ENCODE results near the gene RPS6KA2.

RPS6KA2 gene

DNA sequence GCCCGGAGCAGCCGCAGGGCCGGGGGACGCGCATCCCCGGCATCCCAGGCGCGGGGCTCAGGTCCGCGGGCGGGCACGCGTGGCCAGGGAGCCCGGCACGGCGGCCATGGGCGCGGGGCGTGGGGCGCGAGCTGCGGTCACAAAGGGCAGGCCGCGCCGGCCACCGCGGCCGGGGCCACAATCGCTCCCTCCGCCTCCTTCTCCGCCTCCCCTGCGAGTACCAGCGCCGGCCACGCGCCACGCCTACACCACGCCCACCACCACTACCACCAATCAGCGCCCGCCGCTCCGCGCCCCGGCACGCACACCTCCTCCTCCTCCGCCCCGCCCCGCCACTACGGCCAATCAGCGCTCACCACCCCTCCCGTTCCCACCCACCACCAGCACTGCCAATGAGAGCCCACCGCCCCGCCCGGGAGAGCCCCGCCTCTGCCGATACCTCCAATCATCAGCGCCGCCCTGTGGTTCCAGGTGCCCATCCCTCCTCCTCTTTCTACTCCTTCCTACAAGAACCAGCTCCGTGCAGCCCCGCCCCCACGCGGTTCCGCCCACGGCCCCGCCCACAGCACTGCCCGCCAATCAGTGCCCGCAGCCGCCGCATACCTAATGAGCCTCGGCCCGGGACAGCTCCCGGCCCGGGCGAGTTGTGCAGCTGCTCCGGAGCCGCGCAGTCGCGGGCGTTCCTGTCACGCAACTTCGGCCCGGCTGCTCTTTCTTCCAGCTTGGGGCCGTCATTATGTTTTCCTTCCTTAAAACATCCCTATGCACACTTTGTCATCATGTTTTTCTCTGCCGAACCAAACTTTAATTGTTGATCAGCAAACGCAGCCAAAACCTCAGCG, at the start of gene RPS6KA2:
Gene RPS6KA2 (minus strand): TSS at position 219 of the 842 bp plus-strand sequence. CDS start 232 bp downstream, outside the sequence.
- peak; percentile 96 for DNase-seq

DNA sequence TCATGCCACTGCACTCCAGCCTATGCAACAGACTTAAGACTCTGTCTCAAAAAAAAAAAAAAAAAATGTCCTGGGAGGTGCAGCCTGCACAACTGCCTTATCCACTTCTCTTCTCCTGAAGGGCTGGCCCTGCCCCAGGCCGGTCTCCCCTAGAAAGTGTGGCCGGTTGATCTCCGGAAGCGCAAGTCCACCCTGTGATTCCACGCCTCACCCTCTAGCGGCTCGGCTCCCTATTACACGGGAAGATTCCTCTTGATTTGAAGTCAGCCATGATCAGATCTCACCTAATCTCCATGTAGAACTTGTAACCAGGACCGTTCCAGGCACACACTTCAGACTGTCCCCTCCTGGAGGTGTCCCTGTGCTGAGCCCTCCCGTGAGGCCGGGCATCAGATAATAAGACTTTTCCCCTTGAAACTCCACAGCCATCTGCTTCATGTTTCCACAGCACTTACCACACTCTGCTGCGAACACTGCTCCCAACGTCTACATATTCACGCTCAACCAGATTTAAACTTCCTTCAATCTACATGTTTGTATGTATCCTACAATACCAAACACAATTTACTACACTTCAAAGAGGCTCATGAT, 49.3 kb upstream of the RPS6KA2 start:
- DNase-seq, result no peak

DNA sequence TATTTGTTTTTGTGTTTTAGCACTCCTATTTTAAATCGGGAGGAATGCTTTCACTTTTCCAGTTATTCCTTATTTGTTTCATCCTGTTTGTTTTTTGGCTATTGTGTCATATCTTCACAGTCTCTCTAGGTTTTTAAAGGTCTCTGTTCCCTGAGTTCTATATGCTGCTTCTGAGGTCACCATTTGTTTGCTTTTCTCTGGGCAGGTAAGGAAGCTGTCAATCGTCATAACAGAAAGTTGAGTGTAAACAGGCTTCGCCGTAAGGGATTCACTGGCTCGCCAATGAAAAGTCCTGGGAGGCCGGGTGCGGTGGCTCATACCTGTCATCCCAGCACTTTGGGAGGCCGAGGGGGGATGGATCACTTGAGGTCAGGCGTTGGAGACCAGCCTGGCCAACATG, 48.7 kb upstream of the RPS6KA2 start:
- DNase-seq, result no peak

DNA sequence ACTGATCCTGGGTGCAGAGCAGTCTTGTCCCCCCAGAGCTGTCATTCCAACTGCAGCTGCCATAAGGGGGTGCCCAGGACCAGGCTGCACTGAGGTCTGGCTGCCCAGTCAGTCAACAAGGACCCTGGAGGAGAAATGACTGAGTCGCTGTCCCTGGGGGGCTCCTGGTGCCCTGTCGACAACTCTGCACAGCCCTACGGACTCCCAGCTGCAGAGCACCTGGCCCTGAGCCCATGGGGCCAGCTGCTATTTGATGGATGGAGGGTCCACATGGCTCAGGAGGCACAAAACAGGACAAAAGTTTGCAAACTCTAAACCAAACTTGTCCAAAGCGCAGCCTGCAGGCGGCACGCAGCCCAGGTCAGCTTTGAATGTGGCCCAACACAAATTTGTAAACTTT, 46.3 kb upstream of the RPS6KA2 start:
- no peak for DNase-seq

DNA sequence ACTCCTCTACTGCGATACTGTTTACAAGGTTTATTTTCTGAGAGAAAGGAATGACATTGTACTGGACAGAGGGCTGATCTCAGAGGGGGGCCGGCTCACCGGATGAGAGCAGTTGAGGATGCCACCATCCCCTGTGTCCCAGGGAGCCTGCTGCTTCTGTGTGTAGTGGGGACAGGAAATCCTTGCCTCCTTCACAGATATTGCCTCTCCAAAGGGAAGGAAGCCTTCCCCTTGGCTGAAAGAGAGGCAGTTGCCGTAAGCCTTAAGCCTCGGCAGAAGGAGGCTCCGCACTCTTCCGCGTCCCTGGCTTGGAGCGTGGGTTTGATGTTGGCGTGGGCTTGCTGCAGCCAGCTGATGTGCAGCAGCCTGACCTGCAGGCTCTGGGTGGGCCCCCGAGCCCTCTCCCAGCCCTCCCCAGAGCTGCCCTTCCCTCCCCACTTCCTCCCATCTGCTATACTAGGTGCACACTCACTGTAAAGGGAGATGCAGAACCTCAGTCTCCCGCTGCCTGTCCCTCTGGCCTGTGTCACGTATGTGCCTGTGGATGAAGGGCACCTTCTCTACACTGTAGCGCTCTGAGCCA, 45.7 kb upstream of the RPS6KA2 start:
- DNase-seq, result no peak

DNA sequence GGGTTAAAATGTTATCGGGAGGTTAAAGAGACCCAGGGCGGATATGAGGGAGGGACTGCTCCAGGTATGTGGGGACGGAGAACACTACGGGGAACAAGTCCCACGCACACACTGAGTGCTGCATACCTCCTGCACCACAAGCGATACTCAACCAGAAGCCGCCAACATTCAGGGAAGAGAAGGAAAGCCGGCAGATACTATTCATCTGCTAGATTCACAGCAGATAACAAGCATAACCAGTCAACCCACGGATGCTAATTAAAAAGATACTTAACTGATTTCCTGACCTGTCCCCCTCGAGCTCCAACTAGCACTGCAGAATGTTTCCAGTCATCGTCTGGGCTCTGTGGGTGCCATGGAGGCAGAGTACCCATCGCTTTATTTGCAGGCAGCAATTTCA, 45.1 kb upstream of the RPS6KA2 start:
- DNase-seq, result no peak

DNA sequence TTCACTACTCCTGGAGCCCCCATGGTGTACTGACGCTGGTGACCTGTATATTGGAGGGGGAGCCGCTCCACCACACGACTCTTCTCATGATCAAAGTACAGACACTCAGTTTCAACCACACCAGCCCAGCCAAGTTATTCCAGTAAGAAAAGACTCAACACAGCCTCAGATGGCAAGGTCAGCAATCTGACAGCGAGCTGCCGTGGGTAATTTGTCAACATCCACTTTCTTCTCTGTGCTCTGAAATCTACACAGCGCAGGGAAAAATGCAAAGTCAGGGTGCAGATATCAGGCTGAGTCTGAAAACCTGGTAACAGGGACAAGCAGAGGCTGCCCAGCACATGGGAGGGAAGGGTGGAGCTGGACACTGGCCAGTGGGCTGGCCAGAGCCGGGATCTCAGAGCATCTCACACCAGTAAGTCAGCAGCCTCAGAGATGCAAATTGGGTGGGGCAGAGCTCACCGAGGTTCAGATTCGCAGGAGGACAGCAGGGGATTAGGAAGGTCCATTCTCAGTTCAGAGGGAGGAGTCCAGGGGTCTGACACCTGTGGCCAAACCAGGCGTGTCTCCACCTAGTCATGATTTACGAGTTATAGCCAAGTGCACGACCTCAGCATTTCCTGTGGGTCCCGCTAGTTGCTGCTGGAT, 44.5 kb upstream of the RPS6KA2 start:
- no peak for DNase-seq

DNA sequence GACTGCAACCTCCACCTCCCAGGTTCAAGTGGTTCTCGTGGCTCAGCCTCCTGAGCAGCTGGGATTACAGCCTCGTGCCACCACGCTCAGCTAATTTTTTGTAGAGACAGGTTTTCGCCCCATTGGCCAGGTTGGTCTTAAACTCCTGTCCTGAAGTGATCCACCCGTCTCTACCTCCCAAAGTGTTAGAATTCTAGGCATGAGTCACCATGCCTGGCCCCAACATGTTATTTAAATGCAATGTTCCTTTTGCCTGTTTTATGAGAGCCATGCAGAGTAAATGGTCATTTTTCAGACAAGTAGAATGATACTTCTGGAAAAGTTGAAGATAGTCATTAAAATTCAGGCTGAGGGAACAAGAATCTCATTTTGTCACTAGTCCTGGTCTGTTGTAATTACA, 43.8 kb upstream of the RPS6KA2 start:
- DNase-seq, result no peak

DNA sequence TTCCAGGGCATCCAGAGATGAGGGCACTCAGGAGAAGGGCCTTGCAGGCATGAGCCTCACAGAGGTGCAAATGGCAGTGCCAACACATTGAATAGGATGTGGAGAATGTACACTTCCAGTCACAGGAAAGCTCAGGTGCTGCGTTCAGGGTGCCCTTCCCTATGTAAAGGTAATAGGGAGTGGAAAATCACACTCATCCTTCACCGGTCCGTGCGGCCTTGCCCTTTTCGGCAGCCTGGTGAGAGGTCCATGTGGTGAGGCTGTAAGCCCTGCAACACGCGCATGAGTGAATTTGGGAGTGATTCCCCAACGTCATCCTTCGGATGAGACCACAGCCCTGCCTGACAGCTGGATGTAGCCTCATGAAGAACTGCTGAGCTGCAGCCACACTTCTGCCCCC, 43.0 kb upstream of the RPS6KA2 start:
- no peak for DNase-seq

DNA sequence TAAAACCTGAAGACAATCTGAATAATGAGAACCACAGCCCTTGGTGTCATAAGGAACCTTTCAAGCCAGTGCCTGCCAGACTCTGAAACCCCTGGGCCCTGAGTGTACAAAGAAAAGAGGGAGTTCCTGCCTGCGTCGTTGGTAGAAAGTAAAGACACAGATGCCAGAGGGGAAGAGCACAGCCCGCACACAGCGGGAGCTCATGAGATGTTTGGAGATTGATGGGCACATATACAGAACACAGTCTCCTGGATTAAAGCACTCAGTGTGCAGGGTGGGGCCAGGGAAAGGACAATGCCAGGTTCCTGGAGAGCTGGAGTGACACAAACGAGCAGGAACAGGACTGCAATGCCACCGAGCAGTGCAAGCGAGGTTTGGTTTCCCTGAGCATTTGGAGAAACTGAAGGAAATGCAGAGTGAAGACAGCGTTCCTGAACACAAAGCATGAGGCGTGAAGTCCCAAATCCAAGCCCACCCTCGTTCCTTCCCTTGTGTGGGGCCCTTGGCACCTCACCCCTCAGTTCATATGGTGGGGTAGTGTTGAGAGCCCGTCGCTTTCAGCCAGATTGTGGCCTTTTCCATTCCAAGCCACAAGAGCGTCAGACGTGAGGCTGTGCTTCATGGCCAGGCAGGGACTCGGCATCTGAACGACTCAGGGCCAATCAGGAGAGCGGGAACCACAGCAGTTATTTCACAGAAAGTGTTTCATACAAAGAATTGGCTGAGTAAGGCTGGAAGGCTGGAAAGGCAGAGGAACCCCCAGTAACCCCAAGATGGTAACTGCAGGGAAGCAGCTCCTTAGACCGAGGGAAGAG, 41.0 kb upstream of the RPS6KA2 start:
- DNase-seq, result no peak

DNA sequence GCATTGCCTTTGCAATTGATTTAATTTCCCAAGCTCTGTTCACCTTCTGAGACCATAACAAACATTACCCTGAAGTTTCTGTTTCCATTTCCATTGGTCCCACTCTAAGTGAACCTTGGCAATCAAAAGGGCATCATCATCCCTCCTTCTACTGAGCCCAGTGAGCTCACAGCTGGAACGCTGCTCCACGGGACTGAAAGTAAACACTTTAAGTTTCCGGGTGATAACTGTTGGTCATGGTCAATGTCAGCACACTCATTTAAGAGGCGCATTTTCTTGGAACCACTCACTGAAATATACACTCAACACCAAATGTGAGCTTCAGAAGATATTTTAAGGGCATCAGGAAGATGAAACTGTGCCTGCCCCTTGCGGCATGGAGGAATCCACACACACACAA, 37.1 kb upstream of the RPS6KA2 start:
- DNase-seq, result no peak

DNA sequence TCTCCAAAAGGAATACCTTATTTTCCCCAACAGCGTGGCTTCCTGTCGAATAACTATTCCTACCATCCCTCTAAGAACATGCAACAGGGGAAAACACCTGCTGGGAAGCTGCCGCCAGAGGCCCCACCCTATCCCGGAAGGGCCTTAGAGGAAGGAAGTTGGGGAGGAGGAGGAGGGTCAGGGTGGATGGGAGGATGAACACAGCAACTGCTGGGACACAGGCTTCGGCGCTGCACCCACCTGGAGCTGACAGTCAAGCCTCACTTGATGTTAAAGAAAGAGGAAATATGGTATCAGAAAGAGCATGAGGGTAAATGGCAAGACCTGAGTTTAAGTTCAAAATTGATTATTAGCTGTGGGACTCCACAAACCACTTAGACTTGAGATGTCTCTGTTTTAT, 36.5 kb upstream of the RPS6KA2 start:
- DNase-seq, result no peak

DNA sequence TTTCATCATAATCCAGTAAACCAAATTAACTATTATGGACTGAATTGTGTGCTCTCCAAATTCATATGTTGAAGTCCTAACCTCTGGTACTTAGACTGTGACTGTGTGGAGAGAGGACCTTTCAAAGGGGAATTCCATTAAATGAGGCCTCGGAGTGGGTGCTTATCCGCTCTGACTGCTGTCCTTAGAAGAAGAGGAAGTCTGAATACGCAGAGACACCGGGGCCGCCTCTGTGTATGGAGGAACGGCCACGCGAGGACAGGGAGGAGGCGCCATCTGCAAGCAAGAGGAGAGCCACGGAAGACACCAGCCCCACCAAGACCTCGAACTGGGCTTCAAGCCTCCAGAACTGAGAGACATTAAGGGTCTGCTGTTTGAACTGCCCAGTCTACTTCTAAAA, 35.6 kb upstream of the RPS6KA2 start:
- no peak for DNase-seq

DNA sequence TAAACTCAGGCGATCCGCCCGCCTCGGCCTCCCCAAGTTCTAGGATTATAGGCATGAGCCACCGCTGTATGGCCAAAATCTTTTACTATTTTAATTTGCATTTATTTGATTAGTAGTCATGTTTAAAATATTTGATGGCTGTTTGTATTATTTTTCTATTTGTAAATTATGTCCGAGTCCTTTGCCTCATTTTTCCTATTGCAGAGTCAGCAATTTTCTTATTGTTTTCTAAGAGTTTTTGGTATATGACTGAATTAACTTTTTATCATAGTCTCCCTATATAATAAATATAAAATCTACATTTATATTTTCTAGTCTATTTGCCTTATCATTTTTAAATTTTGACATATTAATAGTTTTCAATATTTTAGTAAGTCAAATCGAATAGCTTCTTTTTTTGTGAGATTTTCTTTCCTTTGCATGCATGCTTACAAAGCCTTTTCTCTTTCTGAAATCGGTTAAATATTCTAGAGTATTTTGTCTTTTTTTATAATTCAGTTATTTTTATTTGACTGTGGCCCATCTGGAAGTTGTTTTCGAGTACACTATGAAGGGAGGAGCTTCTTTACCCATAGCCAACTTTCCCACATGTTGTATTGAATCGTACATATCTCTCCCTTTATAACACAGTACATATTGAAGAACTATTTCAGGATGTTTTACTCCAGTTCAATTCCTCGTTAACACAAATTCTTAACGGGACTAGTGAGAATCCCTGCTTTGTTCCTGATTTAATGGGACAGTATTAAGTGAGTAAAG, 34.5 kb upstream of the RPS6KA2 start:
- DNase-seq, result no peak

DNA sequence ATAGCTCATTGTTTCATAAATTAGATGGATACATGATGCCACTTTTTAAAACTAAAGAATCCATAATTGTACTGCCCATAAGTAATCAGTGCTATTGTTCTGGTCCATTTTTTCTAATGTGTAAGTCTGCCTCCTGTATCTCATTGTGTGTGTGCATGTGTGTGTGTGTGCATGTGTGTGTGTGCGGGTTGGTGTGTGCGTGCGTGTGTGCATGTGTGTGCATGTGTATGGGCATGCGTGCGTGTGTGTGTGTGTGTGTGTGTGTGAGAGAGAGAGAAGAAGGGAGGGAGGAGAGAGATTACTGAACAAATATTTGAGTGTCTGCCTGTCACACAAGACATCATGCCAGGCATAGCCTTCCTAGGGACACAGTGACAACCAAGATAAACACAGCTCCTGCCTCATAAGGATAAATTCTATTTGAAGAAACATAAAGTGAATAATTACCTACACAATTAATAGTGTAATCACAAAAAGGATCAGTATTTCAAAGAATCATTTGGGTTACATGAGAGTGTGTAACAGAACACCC, 33.2 kb upstream of the RPS6KA2 start:
- no peak for DNase-seq

DNA sequence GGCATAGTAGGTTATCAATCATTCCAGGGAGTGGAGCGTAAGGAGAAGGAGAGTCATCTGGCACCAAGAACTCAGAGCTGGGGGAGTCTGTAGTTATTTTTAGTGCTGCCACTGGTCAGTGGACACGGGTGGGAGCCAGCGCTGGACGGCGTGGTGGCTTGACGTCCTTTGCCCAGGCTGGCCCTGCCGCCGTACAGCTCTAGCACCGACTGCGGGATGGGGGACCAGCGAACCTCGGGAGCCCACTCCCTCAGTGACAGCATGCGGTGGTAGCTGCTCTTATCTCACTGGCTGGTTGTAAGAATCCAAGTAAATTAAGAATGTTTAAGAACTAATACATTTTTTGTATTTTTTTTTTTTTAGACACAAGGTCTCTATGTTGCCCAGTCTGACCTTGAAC, 32.5 kb upstream of the RPS6KA2 start:
- DNase-seq, result no peak

DNA sequence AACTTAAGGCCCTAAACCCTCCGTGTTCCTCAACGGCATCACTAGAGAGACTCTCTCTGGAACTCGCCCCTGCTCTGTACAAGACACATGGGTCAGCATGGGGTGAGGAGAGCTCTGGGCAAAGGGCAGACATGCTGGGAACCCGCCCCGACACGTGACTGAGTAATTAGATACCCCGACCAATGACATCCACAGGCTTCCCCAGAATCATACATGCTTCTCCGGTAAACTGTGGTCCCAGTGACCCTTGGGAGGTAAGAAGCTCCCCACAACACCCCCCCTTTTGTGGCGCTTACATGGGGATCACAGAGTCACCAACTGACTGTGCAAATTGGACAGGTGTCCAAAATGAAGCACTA, 31.7 kb upstream of the RPS6KA2 start:
- no peak for DNase-seq

DNA sequence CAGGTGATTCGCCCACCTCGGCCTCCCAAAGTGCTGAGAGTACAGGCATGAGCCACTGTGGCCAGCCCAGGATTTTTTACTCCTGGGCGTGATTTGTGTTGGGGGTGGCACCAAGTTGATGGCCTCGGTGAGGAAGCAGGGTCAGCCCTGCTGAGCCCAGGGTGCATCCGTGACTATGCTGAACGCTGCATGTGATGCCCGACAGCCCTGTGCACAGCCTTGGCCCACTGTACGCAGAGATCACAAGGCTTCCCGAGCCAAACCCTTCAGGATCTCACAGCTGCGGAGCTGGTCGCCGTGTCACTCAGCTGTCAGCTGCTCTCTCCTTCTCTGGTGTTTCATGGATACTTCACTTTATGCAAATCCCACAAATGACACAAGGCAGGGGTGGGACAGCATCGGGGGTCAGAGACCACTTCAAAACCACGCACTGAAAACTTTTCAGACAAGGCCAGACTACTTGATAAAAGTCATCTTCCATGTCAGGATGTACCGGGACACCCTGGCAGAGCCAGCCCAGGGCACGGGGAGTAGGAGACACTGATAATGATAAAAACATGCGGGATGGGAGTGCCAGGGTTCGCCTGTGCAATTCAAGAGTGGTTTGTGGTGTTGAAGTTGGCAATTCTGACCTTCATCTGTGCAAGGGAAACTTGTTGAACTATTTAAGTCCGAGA, 31.2 kb upstream of the RPS6KA2 start:
- DNase-seq, result no peak

DNA sequence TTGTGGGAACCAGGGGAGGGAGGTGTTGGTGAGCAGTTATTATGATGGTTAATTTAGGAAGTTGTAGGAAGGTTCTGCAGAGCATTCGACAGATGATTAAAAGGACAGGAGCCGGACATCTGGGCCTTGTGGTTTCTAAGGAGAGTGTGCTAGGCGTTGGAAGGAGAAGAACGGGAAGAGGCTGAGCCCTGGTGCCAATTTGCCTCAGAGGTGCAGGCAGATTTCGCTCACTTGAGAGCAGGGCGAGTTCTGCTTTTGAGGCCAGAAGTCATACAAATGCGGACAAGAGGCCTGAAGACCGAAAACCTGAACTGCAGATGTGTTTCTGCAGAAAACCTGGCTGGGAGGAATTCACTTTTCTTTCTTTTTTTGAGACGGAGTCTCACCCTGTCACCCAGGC, 30.5 kb upstream of the RPS6KA2 start:
- no peak for DNase-seq

DNA sequence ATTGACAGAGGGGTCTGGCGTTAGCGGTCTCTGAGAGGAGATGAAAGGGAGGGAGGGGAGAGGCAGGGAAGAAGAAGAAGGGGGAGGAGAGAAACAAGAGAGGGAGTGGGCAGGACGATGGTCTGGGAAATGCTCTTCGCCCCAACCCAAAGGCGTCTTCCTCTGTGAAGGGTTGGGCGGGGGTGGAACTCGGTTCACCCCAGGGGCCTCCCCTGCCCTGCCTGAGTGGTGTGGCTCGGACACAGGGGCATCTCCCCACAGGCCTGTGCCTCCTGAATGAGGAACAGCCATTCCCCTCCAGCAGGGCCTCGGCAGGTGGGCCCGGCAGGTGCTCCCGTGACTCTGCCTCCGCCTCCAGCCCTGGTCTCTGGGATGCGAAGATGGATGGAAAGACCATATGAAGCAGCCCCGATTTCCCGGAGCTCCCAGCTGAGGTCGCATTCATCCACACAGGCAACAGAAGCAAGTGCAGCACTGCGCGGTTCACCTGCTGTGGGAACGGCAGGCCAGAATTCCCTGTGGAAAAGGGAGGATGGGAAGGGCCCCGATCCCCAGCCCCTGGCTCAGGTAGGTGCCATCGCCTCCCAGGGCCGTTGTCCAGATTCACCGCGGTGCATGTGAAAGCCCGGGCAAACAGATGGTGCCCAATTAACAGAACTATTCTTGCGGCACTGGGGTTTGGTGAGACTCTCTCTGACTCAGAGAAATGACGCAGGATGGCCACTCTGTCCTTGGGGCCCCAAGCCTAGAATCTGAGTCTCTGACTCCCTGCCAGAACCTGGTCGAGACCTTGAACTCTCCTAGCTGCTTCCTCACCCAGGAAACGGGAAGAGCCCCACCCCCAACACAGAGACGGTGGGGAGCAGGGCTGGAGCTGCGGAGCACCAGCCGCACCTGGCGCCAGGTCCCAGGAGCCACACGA, 29.4 kb upstream of the RPS6KA2 start:
- DNase-seq, result no peak

Data from NCI-H526 treated with DMSO at 0.1 percent for 48 hours (cell line).